GM18517 (cell line): ENCODE data around the gene IGDCC3.

Source experiments
- ATAC-seq: cut with Tn5 transposase; IDR thresholded peaks from one replicate; pipeline ENCODE4 v1.9.1; 2021; ENCODE audit warnings: mild to moderate bottlenecking, moderate library complexity; ENCODE audit not compliant: unreplicated experiment

IGDCC3 gene

GRCh38 chr15:65300924-65301441, 76.8 kb downstream of the IGDCC3 start:
- no peak for ATAC-seq

GRCh38 chr15:65298731-65299130, 79.1 kb downstream of the IGDCC3 start:
- ATAC-seq: no peak

GRCh38 chr15:65292938-65293518, 84.8 kb downstream of the IGDCC3 start:
- no peak for ATAC-seq

GRCh38 chr15:65290228-65290627, 87.6 kb downstream of the IGDCC3 start:
- ATAC-seq: no peak

- no peak for ATAC-seq
Observed at GRCh38 chr15:65289261-65289854, 88.4 kb downstream of the IGDCC3 start.

- no peak for ATAC-seq
Observed at GRCh38 chr15:65287520-65287855, 90.3 kb downstream of the IGDCC3 start.

- peak; percentile 82 for ATAC-seq
Observed at GRCh38 chr15:65286704-65287519, 90.9 kb downstream of the IGDCC3 start, which contains the start of gene PARP16. Gene PARP16, minus strand, starts transcription at chr15:65286883. Its CDS starts 457 bp downstream, at chr15:65286426.

GRCh38 chr15:65286069-65286703, 91.6 kb downstream of the IGDCC3 start:
- peak; percentile 33 for ATAC-seq

GRCh38 chr15:65285291-65286068, 92.3 kb downstream of the IGDCC3 start:
- no peak for ATAC-seq

- no peak for ATAC-seq
Observed at GRCh38 chr15:65278480-65278879, 99.3 kb downstream of the IGDCC3 start.
